ENCODE data around the gene TMTC4. TPM values are rescaled to one million over a fixed set of nuclear protein-coding genes. Genes with fewer than 3 reads are reported as not detected.
"Not testable (repeated sequence)": the region's sequence is repeated elsewhere in the genome, so short reads cannot be mapped to it uniquely, and the experiment has no call there.

TMTC4 gene
- total RNA-seq, 1 donor from 2014 or later, result 19.2 TPM

DNA sequence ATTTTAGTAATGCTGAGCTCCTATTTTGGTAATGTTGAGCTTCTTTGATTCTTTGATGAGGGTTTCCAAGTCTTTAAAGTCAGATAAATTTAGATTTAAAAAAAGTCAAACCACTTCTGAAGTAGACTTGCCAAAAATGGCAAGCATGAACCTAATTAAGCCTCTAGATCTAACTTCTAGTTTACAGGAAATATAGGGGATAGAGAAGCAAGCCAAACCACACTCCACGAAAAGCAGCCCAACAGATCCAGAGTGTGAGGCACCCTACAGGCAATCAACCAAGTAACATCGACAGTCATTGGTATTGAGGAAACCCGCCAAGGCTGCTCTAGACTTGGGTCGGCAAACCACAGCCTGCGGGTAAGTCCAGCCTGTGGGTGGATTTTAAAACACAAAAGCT, 89.7 kb downstream of the TMTC4 start:
- intact Hi-C loops (cut with micrococcal nuclease), result loop anchor here (10.0 kb wide), 1 partner anchor 290 kb away; no protein-coding TSS in a partner anchor
- H3K27ac Mint-ChIP-seq, result peak overlapping the region; percentile 8
- H3K36me3 Mint-ChIP-seq (ENCODE audit: low read depth), result peaks cover 29% of the 10 kb centered on the region
- peaks cover 5% of the 10 kb centered on the region for H3K9me3 Mint-ChIP-seq
- no peaks in the 10 kb centered on the region for H3K27me3 Mint-ChIP-seq (ENCODE audit: low read depth)
- peaks cover 57% of the 10 kb centered on the region for H3K4me1 Mint-ChIP-seq (ENCODE audit: low read depth)
- DNase-seq (ENCODE audit: low spot score), result no peak
- no peak overlapping the region for H3K4me3 Mint-ChIP-seq (ENCODE audit: low read depth)

DNA sequence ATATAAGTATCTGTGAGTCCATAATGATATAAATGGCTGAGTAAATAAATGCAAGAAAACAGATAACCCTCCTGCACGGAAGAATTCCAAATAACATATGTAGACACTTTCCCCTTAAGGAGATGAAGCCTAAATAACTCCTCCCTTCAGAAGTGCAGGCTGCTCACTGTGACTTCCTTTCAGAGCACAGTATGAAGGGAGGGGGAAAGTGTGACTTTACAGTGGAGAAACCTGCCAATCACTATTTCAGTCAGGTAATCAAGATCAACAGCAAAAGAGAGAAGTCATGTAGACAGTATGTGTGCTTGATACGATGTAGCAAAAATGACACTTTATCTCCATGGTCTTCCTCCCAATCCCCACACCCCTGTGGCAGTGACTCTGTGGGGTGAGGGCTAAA, 93.1 kb downstream of the TMTC4 start:
- Mint-ChIP-seq H3K27me3 (ENCODE audit: low read depth) (no peaks in the 10 kb centered on the region), H3K4me3 (ENCODE audit: low read depth) (no peak overlapping the region), H3K9me3 (peaks cover 5% of the 10 kb centered on the region), H3K27ac (no peak overlapping the region), H3K4me1 (ENCODE audit: low read depth) (peaks cover 38% of the 10 kb centered on the region), H3K36me3 (ENCODE audit: low read depth) (peaks cover 32% of the 10 kb centered on the region)
- no peak for DNase-seq (ENCODE audit: low spot score)
- intact Hi-C loops (cut with micrococcal nuclease), result loop anchor here (10.0 kb wide), 1 partner anchor 293 kb away; no protein-coding TSS in a partner anchor

DNA sequence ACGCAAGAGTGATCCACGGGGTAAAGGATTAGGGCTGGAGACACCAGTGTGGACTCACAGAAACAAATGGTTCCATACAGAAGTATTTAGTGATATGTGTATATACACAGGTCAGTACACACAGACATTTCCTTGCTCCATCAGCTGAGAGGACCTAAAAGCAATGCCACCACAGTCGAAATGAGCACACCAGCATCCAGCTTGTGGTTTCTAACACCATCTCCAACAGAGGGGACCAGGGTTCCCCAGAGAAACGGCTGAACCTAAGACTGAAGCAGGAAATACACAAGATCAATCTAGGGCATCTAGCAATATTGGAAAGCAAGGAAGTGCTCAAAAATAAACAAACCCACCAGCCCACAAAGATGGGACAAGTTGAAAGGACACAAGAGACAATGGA, 93.6 kb downstream of the TMTC4 start:
- Mint-ChIP-seq H3K4me3 (ENCODE audit: low read depth) (no peak overlapping the region), H3K4me1 (ENCODE audit: low read depth) (peaks cover 36% of the 10 kb centered on the region), H3K27ac (no peak overlapping the region), H3K27me3 (ENCODE audit: low read depth) (no peaks in the 10 kb centered on the region), H3K9me3 (peaks cover 5% of the 10 kb centered on the region), H3K36me3 (ENCODE audit: low read depth) (peaks cover 30% of the 10 kb centered on the region)
- no peak for DNase-seq (ENCODE audit: low spot score)
- intact Hi-C loops (cut with micrococcal nuclease), result loop anchor here (10.0 kb wide), 1 partner anchor 294 kb away; no protein-coding TSS in a partner anchor

DNA sequence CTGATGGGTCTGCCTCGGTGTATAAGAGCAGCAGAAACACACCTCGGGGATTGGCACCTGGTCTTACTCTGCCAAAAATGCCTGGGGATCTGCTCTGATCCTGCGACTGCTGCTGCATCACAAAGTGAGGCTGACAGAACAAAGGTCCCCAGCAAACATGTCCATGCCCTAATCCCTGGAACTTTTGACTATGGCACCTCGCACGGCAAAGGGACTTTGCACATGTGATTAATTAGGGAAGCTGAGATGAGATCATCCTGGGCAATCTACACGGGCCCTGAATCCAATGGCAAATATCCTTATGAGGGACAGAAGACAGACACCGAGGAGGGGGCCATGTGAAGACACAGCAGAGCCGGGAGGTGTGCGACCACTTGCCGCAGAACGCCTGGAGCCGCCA, 94.5 kb downstream of the TMTC4 start:
- H3K27me3 Mint-ChIP-seq (ENCODE audit: low read depth), result no peaks in the 10 kb centered on the region
- DNase-seq (ENCODE audit: low spot score), result no peak
- peaks cover 5% of the 10 kb centered on the region for H3K9me3 Mint-ChIP-seq
- H3K36me3 Mint-ChIP-seq (ENCODE audit: low read depth), result peaks cover 29% of the 10 kb centered on the region
- intact Hi-C loops (cut with micrococcal nuclease), result loop anchor here (10.0 kb wide), 1 partner anchor 295 kb away; no protein-coding TSS in a partner anchor
- no peak overlapping the region for H3K4me3 Mint-ChIP-seq (ENCODE audit: low read depth)
- H3K27ac Mint-ChIP-seq, result no peak overlapping the region
- H3K4me1 Mint-ChIP-seq (ENCODE audit: low read depth), result peaks cover 34% of the 10 kb centered on the region

DNA sequence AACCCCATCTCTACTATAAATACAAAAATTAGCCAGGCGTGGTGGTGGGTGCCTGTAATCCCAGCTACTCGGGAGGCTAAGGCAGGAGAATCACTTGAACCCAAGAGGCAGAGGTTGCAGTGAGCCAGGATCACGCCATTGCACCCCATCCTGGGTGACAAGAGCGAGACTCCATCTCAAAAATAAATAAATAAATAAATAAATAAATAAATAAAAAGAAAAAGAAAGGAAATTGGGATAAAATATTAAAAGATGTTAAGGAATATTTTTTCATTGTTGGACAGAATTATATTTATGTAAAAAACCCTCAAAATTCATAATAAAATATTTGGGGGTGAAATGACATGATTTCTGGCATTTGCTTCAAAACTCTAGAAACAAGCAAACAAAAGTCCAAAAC, 97.4 kb downstream of the TMTC4 start:
- Mint-ChIP-seq H3K4me1 (ENCODE audit: low read depth) (peaks cover 29% of the 10 kb centered on the region), H3K36me3 (ENCODE audit: low read depth) (peaks cover 20% of the 10 kb centered on the region)
- H3K9me3 Mint-ChIP-seq; H3K27ac Mint-ChIP-seq; intact Hi-C loops (cut with micrococcal nuclease); H3K4me3 Mint-ChIP-seq (ENCODE audit: low read depth); DNase-seq (ENCODE audit: low spot score); H3K27me3 Mint-ChIP-seq (ENCODE audit: low read depth): not testable (repeated sequence)

DNA sequence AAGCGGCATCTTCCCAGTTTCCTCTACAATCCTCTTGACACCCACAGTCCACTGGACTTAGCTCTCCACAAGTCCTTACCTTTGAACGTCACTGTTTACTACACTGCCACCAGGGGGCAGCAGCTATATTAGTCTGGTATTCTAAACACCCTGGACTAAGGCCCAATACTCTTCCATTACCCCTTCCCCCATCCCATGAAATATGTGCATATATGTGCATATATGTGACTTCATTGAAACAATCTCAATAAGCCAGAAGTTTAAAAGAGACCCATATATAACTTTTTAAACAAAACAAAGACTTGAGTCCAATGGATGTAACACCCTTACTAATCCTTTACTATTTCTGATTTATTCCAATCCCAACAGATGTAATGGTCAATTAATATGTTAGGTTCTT, 101.5 kb downstream of the TMTC4 start:
- Mint-ChIP-seq H3K9me3 (no peaks in the 10 kb centered on the region), H3K27me3 (ENCODE audit: low read depth) (no peaks in the 10 kb centered on the region), H3K36me3 (ENCODE audit: low read depth) (no peaks in the 10 kb centered on the region), H3K4me3 (ENCODE audit: low read depth) (no peak overlapping the region), H3K27ac (no peak overlapping the region), H3K4me1 (ENCODE audit: low read depth) (peaks cover 16% of the 10 kb centered on the region)
- intact Hi-C loops (cut with micrococcal nuclease), result loop anchor here (1.0 to 2.0 kb wide), 3 partner anchors 15 to 554 kb away; partner anchors contain the start of gene GGACT
- peak; percentile 47 for DNase-seq (ENCODE audit: low spot score)

DNA sequence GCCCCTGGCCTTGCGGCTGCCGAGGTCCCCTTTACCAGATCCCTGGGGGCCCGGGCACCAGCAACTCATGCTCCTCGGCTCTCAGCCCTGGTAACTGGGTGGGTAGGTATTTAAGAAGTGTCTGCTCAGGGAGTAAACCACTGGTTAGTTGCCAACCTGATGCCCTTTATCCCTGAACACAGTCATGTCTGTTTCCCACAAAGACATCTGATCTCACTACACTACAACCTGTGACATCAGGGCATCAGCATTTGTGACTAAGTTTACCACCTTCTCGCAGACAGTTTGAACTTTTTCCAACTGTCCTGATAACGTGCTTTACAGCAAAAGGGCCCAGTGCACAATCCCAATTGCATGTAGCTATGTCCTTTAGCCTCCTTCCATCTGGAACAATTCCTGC, 108.1 kb downstream of the TMTC4 start:
- Mint-ChIP-seq H3K27me3 (ENCODE audit: low read depth) (no peaks in the 10 kb centered on the region), H3K4me3 (ENCODE audit: low read depth) (no peak overlapping the region), H3K27ac (no peak overlapping the region), H3K36me3 (ENCODE audit: low read depth) (no peaks in the 10 kb centered on the region), H3K4me1 (ENCODE audit: low read depth) (no peaks in the 10 kb centered on the region), H3K9me3 (no peaks in the 10 kb centered on the region)
- DNase-seq (ENCODE audit: low spot score), result no peak
- intact Hi-C loops (cut with micrococcal nuclease), result no loop called here

DNA sequence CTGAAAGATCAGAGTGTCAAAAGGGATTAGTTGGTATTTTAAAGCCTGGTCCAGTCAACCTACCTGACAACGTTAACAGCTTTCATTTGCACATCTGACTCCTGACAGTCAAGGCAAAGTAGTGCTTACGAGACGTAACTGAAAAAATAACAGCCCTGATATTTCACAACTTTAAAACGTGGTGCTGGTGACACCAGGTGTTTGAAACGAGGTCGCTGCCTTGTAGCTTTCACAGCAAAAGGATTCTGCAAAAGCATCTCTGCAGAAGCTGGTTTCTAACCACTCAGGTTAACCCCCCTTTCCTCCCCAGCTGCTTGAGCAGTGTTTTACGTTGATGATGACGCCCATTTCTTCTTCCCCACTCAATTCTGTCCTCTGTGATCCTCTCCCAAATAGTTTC, 109.3 kb downstream of the TMTC4 start:
- no peaks in the 10 kb centered on the region for H3K4me1 Mint-ChIP-seq (ENCODE audit: low read depth)
- H3K27me3 Mint-ChIP-seq (ENCODE audit: low read depth), result no peaks in the 10 kb centered on the region
- intact Hi-C loops (cut with micrococcal nuclease), result no loop called here
- no peak overlapping the region for H3K27ac Mint-ChIP-seq
- no peak for DNase-seq (ENCODE audit: low spot score)
- H3K9me3 Mint-ChIP-seq, result no peaks in the 10 kb centered on the region
- no peak overlapping the region for H3K4me3 Mint-ChIP-seq (ENCODE audit: low read depth)
- H3K36me3 Mint-ChIP-seq (ENCODE audit: low read depth), result no peaks in the 10 kb centered on the region

DNA sequence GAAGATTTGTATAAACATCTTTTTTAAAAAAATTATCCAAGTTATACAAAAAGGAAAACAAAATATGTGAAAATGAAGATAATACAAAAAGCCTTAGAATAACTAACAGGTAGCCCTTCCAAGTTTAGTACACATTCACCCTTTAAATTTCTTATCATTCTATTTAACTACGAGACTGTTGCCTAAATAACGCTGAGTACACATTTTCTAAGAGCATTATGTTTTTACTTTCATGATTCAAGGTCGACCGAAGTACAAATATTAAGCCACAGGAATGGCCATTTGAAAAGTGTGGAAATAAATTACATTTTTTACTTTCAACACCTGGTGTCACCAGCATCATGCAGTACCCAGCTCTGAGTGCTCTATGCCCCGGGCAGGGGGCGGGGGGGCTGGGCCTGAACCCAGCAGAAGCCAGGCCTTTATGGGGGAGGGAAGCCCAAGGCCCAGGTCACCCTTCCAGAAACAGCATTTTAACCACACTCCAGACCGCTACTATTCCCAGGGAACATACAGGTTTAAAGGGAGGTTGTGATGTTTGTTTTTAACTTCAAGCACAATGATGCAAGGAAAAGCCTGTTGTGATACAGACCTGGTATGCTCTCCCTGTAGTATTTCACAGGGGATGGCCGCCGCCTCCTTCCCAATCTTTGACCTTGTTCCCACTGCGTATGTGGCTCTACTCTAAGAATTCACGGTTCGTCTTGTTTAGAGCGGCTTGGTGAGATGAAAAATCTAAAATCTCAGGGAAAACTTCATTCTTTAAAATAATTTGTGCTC, 110.0 kb downstream of the TMTC4 start:
- intact Hi-C loops (cut with micrococcal nuclease), result no loop called here

DNA sequence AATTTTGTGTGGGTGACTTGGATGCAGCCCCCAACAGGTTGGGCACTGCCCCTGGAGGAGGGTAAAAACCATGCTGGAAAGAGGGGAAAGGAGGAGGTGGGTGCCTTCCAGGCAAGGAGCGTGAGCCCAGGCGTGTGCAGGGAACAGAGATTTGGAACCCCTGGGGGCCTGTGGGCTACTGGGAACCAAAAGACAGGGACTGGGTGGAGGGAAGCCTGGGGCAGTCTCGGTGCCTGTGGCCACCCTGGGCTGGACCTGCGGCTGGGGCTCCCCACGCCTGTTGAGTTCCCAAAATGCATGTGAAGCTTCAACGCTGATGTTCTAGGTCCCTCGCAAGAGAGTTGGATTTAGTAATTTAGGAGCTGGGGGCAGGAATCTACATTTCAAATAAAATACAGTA, 110.8 kb downstream of the TMTC4 start:
- no peak overlapping the region for H3K4me3 Mint-ChIP-seq (ENCODE audit: low read depth)

More for the DNA sequence above, 110.0 kb downstream of the TMTC4 start:
- Mint-ChIP-seq H3K4me1 (ENCODE audit: low read depth) (no peaks in the 10 kb centered on the region), H3K4me3 (ENCODE audit: low read depth) (no peak overlapping the region), H3K27ac (no peak overlapping the region), H3K9me3 (no peaks in the 10 kb centered on the region), H3K36me3 (ENCODE audit: low read depth) (no peaks in the 10 kb centered on the region), H3K27me3 (ENCODE audit: low read depth) (no peaks in the 10 kb centered on the region)
- no peak for DNase-seq (ENCODE audit: low spot score)

DNA sequence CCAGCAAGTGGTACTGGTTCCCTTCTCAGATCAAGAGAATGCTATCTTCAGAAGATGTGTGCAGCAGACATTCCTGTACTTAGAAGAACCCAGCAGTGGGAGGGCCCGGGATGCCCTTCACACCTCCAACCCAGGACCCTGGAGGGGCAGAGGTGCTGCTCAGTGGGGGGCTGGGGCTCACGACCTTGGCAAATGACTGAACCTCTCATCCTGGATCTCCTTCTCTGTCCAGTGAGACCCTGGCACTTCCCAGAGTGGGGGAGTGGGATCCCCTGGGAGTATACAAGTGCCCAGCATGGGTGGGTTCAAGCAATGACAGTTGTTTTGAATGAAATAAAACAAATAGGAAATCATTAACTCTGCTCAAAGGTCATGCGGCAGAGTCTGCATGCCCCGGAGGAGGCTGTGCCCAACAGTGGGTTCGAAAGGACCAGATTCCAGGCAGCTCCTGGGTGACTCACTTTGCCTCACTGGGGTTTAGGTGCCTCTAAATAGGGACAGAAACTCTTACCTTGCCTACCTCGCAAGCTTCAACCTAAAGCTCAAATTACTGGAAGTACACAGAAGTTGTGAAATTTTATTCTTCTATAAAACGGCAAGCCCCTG, 112.9 kb downstream of the TMTC4 start:
- Mint-ChIP-seq H3K9me3 (no peaks in the 10 kb centered on the region), H3K27ac (no peak overlapping the region), H3K4me1 (ENCODE audit: low read depth) (no peaks in the 10 kb centered on the region), H3K36me3 (ENCODE audit: low read depth) (no peaks in the 10 kb centered on the region), H3K27me3 (ENCODE audit: low read depth) (peaks cover 4% of the 10 kb centered on the region), H3K4me3 (ENCODE audit: low read depth) (no peak overlapping the region)
- intact Hi-C loops (cut with micrococcal nuclease), result no loop called here
- DNase-seq (ENCODE audit: low spot score), result no peak

More for the DNA sequence above, 110.8 kb downstream of the TMTC4 start:
- intact Hi-C loops (cut with micrococcal nuclease), result no loop called here
- Mint-ChIP-seq H3K27me3 (ENCODE audit: low read depth) (no peaks in the 10 kb centered on the region), H3K27ac (no peak overlapping the region), H3K9me3 (no peaks in the 10 kb centered on the region), H3K4me1 (ENCODE audit: low read depth) (no peaks in the 10 kb centered on the region), H3K36me3 (ENCODE audit: low read depth) (no peaks in the 10 kb centered on the region)
- DNase-seq (ENCODE audit: low spot score), result no peak

DNA sequence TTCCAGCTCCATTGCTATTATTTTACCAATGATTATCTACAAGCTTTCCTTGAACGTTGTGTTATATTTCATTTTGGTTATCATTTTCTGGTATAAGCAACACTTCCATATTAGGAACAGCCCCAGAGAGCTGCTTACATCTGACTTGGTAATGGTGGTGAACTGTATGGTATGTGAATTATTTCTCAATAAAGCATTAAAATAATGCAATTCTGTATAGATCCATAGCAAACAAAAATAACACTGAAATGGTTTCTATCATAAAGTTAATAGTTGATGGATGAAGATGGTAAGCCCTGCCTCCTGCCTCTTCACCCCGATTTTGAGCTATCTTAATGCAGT, 113.5 kb downstream of the TMTC4 start:
- intact Hi-C loops (cut with micrococcal nuclease), result no loop called here
- Mint-ChIP-seq H3K27me3 (ENCODE audit: low read depth) (peaks cover 4% of the 10 kb centered on the region), H3K36me3 (ENCODE audit: low read depth) (no peaks in the 10 kb centered on the region), H3K4me3 (ENCODE audit: low read depth) (no peak overlapping the region), H3K4me1 (ENCODE audit: low read depth) (no peaks in the 10 kb centered on the region), H3K9me3 (no peaks in the 10 kb centered on the region), H3K27ac (no peak overlapping the region)
- no peak for DNase-seq (ENCODE audit: low spot score)

DNA sequence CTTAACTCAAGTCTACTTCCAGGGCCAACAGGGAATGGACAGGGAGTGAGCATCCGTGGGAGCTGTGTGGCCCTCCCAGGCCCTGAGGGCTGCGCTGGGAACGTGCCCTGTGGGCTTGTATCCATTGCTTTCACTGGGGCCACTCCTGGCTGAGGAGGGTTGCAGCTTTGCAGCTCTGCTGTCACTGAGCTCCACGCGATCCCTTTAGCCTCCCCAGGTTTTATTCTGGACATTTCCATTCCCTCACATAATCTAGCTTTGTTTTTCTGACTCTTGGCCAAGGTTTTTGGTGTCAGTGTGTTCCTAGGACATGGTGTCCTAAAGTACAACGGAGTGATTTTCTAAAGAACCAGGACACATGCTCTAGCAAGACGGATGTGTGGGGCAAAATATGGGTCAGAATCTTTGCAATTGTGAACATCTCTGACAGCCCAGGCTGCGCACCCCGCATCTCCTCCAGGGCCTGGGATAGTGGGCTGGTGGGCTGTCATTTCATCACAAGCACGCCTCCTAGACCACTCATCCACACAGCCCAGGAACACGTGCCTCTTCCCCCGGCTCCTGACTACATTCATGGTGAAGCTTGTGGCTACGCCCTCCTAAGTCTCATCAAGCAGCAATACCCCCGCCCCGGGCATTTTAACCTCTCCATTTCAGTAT, 114.0 kb downstream of the TMTC4 start:
- no peaks in the 10 kb centered on the region for H3K9me3 Mint-ChIP-seq
- H3K27me3 Mint-ChIP-seq (ENCODE audit: low read depth), result peaks cover 4% of the 10 kb centered on the region
- no peak for DNase-seq (ENCODE audit: low spot score)
- intact Hi-C loops (cut with micrococcal nuclease), result no loop called here
- H3K4me1 Mint-ChIP-seq (ENCODE audit: low read depth), result no peaks in the 10 kb centered on the region
- H3K27ac Mint-ChIP-seq, result no peak overlapping the region
- H3K36me3 Mint-ChIP-seq (ENCODE audit: low read depth), result no peaks in the 10 kb centered on the region
- H3K4me3 Mint-ChIP-seq (ENCODE audit: low read depth), result no peak overlapping the region
